Kidney (tissue), 14 donors: Measurements from ENCODE around the gene KCNAB1. TPM values are rescaled to one million over a fixed set of nuclear protein-coding genes. Genes with fewer than 3 reads are reported as not detected.

Experiments
- DNase-seq, 5 donors: peaks; one replicate each; pipeline ENCODE4 v3.0.0-alpha.2; 2013 to 2020
- FAIRE-seq: peaks from 2 replicates; lab custom pipeline; 2012; peaks lifted over from hg19 to GRCh38; lab: Jason Lieb, UNC
- H3K27ac ChIP-seq, 2 donors: one replicate each; pipeline ENCODE4 v1.7.0; 2013; ENCODE audit warnings: low read depth in 2 of 2, low read length in 2 of 2, inconsistent platforms in 1 of 2
- H3K27me3 ChIP-seq: one replicate; pipeline ENCODE4 v1.7.1; 2013; ENCODE audit warnings: low read length, inconsistent platforms; ENCODE audit not compliant: control insufficient read depth, insufficient read depth
- H3K36me3 ChIP-seq, 3 donors: one replicate each; pipeline versions ENCODE4 v1.7.0 to v1.7.1; 2013; ENCODE audit warnings: low read length in 3 of 3, control low read depth in 1 of 3, inconsistent platforms in 1 of 3; ENCODE audit not compliant: insufficient read depth in 3 of 3, control insufficient read depth in 2 of 3
- H3K4me1 ChIP-seq, 3 donors: one replicate each; pipeline versions ENCODE4 v1.7.0 to v1.7.1; 2013; ENCODE audit warnings: low read length in 3 of 3, inconsistent platforms in 1 of 3, low read depth in 1 of 3; ENCODE audit not compliant: control insufficient read depth in 2 of 3, insufficient read depth in 2 of 3
- H3K4me3 ChIP-seq, 3 donors: one replicate each; pipeline versions ENCODE4 v1.7.0 to v1.8.1; 2013; ENCODE audit warnings: low read length in 3 of 3, control low read depth in 1 of 3, inconsistent platforms in 1 of 3
- H3K9ac ChIP-seq, 3 donors: one replicate each; pipeline versions ENCODE4 v1.7.0 to v1.7.1; 2013; ENCODE audit warnings: low read length in 3 of 3, control low read depth in 1 of 3, inconsistent platforms in 1 of 3
- H3K9me3 ChIP-seq, 3 donors: one replicate each; pipeline versions ENCODE4 v1.7.0 to v1.7.1; 2013; ENCODE audit warnings: low read length in 3 of 3, control low read depth in 1 of 3, inconsistent platforms in 1 of 3; ENCODE audit not compliant: control insufficient read depth in 2 of 3, insufficient read depth in 1 of 3
- CTCF ChIP-seq: IDR thresholded peaks from 3 replicates; pipeline ENCODE4 v1.5.1; 2012; ENCODE audit warnings: mild to moderate bottlenecking, moderate library complexity, borderline replicate concordance; ENCODE audit not compliant: insufficient read depth; ENCODE audit errors: extremely low read depth
- intact Hi-C: fragments of 100-400 bp; cut with DNase I; formaldehyde crosslinking; loops from one replicate; pipeline ENCODE4 v1.11.1; 2022
- polyA plus RNA-seq: library from polyadenylated mRNA; stranded (reverse); fragments of 350-450 nt; fragmentation: Illumina TruSeq; extraction: RNeasy Lipid Tissue Mini Kit (QIAGEN cat#74804); gene quantifications from one replicate; pipeline ENCODE4 v1.2.3, GENCODE V29; 2014; ENCODE audit warnings: low read depth, low replicate concordance; ENCODE audit not compliant: insufficient read depth
- total RNA-seq: library from RNA; stranded (reverse); fragmentation: NEBNext Ultra II Directional; extraction: Animal tissue kit (Norgen Biotek cat#: 25700); gene quantifications from one replicate; pipeline ENCODE4 v1.2.1, GENCODE V29; 2021
- donor health status: control.
- donor health status: control.
- donor health status: control.
- donor health status: control.
- donor health status: control.
- donor health status: DM: yes; HTN: yes; CAD: no.
- donor health status: Normal renal cell carcinoma (clear cell type).

The KCNAB1 gene
- total and polyA plus RNA-seq, 2 donors from 2014 or later: 1.7 to 6.6 TPM

GRCh38 chr3:156382458-156383346 lies 262.3 kb downstream of the KCNAB1 start:
- H3K4me1 ChIP-seq: no peaks in the 10 kb centered on the region
- no peaks in the 10 kb centered on the region for H3K27me3 ChIP-seq
- DNase-seq: no peak
- no peaks in the 10 kb centered on the region for H3K9me3 ChIP-seq
- FAIRE-seq: no peak
- H3K27ac ChIP-seq: no peak overlapping the region
- TF ChIP-seq CTCF: peak; percentile 46
- no peak overlapping the region for H3K9ac ChIP-seq
- intact Hi-C loops: no loop called here
- no peaks in the 10 kb centered on the region for H3K36me3 ChIP-seq
- no peak overlapping the region for H3K4me3 ChIP-seq

GRCh38 chr3:156383441-156384025 lies 263.2 kb downstream of the KCNAB1 start:
- FAIRE-seq (no peak), DNase-seq (no peak)
- Histone ChIP-seq H3K4me3 (no peak overlapping the region), H3K27me3 (no peaks in the 10 kb centered on the region), H3K9me3 (no peaks in the 10 kb centered on the region), H3K4me1 (no peaks in the 10 kb centered on the region), H3K9ac (no peak overlapping the region), H3K36me3 (no peaks in the 10 kb centered on the region), H3K27ac (no peak overlapping the region)
- no peak for TF ChIP-seq CTCF
- intact Hi-C loops: no loop called here

- FAIRE-seq (no peak), DNase-seq (peak in 1 of 5 donors; percentile 22)
- Histone ChIP-seq H3K27me3 (no peaks in the 10 kb centered on the region), H3K9ac (no peak overlapping the region), H3K4me1 (no peaks in the 10 kb centered on the region), H3K36me3 (no peaks in the 10 kb centered on the region), H3K4me3 (no peak overlapping the region), H3K9me3 (no peaks in the 10 kb centered on the region), H3K27ac (no peak overlapping the region)
- intact Hi-C loops: no loop called here
- TF ChIP-seq CTCF: no peak
Observed at GRCh38 chr3:156388497-156389448, 268.4 kb downstream of the KCNAB1 start.
